Osteocyte (in vitro differentiated cells): ENCODE results near the gene ADPRH. TPM values are rescaled to one million over a fixed set of nuclear protein-coding genes. Genes with fewer than 3 reads are reported as not detected.

Experiments used
- DNase-seq: peaks from one replicate; pipeline ENCODE4 v3.0.0; 2021; ENCODE audit warnings: mixed read lengths; ENCODE audit not compliant: unreplicated experiment; ENCODE audit errors: extremely low spot score
- H3K27ac Mint-ChIP-seq: one replicate; pipeline ENCODE4 v1.8.0; 2021; ENCODE audit warnings: mild to moderate bottlenecking, mixed read lengths; ENCODE audit not compliant: unreplicated experiment
- H3K27me3 Mint-ChIP-seq: one replicate; pipeline ENCODE4 v1.8.0; 2021; ENCODE audit warnings: mixed read lengths; ENCODE audit not compliant: unreplicated experiment
- H3K36me3 Mint-ChIP-seq: one replicate; pipeline ENCODE4 v1.8.0; 2021; ENCODE audit warnings: mixed read lengths; ENCODE audit not compliant: unreplicated experiment
- H3K4me1 Mint-ChIP-seq: one replicate; pipeline ENCODE4 v1.8.0; 2021; ENCODE audit warnings: mixed read lengths; ENCODE audit not compliant: unreplicated experiment
- H3K4me3 Mint-ChIP-seq: one replicate; pipeline ENCODE4 v1.8.0; 2021; ENCODE audit warnings: mild to moderate bottlenecking, moderate library complexity, mixed read lengths; ENCODE audit not compliant: unreplicated experiment
- H3K9me3 Mint-ChIP-seq: one replicate; pipeline ENCODE4 v1.8.0; 2021; ENCODE audit warnings: mixed read lengths; ENCODE audit not compliant: unreplicated experiment
- total RNA-seq: library from RNA; stranded (reverse); gene quantifications from 2 replicates; pipeline ENCODE4 v1.2.1, GENCODE V29; 2021
- TF ChIP-seq, protein P1 (sequence below): fragments of 200-600 bp; sonication (generic); IDR thresholded peaks from 2 replicates; pipeline ENCODE4 v1.5.0; 2021; ENCODE audit warnings: antibody characterized with exemption, mild to moderate bottlenecking, moderate library complexity

ADPRH gene
- total RNA-seq, 1 donor from 2014 or later: 1.9 TPM

DNA sequence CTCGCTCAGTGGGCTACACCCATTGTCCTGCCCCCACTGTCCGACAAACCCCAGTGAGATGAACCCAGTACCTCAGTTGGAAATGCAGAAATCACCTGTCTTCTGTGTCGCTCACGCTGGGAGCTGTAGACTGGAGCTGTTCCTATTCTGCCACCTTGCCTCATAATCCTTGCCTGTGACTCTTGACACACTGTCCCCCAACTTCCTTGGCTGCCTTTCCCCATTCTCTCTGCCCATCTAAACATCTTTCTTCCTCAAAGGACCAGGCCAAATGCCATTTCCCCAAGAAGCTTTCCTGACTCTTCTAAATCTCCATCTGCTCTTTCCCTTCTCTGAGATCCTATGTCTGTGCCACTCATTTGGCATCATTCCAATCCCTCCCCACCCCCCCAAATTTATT, 10.1 kb upstream of the ADPRH start:
- H3K4me1 Mint-ChIP-seq: peaks cover 2% of the 10 kb centered on the region
- no peak overlapping the region for H3K4me3 Mint-ChIP-seq

GRCh38 chr3:119570229-119570628, 9.1 kb upstream of the ADPRH start:
- no peak overlapping the region for H3K27ac Mint-ChIP-seq
- H3K9me3 Mint-ChIP-seq: no peaks in the 10 kb centered on the region
- no peak overlapping the region for H3K4me3 Mint-ChIP-seq
- peaks cover 24% of the 10 kb centered on the region for H3K27me3 Mint-ChIP-seq
- DNase-seq: no peak
- peaks cover 2% of the 10 kb centered on the region for H3K4me1 Mint-ChIP-seq
- TF ChIP-seq, protein P1, sequence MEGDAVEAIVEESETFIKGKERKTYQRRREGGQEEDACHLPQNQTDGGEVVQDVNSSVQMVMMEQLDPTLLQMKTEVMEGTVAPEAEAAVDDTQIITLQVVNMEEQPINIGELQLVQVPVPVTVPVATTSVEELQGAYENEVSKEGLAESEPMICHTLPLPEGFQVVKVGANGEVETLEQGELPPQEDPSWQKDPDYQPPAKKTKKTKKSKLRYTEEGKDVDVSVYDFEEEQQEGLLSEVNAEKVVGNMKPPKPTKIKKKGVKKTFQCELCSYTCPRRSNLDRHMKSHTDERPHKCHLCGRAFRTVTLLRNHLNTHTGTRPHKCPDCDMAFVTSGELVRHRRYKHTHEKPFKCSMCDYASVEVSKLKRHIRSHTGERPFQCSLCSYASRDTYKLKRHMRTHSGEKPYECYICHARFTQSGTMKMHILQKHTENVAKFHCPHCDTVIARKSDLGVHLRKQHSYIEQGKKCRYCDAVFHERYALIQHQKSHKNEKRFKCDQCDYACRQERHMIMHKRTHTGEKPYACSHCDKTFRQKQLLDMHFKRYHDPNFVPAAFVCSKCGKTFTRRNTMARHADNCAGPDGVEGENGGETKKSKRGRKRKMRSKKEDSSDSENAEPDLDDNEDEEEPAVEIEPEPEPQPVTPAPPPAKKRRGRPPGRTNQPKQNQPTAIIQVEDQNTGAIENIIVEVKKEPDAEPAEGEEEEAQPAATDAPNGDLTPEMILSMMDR: no peak
- H3K36me3 Mint-ChIP-seq: no peaks in the 10 kb centered on the region

More for the DNA sequence above, 10.1 kb upstream of the ADPRH start:
- Mint-ChIP-seq H3K27ac (no peak overlapping the region), H3K9me3 (no peaks in the 10 kb centered on the region), H3K27me3 (peaks cover 26% of the 10 kb centered on the region), H3K36me3 (no peaks in the 10 kb centered on the region)
- no peak for DNase-seq
- TF ChIP-seq, protein P1: no peak

DNA sequence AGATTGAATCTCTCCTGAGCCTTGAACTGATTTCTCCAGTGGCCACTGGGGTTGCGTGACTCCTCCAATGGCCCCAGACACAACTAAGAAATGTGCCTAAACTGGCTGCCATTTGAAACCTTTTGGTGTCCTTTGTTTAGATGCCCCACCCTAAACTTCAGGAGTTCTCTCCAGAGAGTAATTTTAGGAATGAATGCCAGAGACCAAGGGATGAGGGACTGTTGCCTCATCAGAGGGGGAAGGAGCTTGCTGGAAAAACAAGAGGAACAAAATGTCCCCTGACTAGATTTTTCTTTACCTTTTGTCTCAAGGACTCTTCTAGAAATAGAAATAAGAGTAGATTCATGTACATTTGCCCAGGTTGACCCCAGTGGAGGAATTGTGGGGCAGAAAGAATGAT, 8.1 kb upstream of the ADPRH start:
- TF ChIP-seq, protein P1: no peak
- no peaks in the 10 kb centered on the region for H3K9me3 Mint-ChIP-seq
- no peaks in the 10 kb centered on the region for H3K36me3 Mint-ChIP-seq
- H3K4me3 Mint-ChIP-seq: no peak overlapping the region
- no peak for DNase-seq
- H3K27ac Mint-ChIP-seq: no peak overlapping the region
- peaks cover 2% of the 10 kb centered on the region for H3K4me1 Mint-ChIP-seq
- H3K27me3 Mint-ChIP-seq: peaks cover 24% of the 10 kb centered on the region

- DNase-seq: no peak
- Mint-ChIP-seq H3K27me3 (peaks cover 19% of the 10 kb centered on the region), H3K36me3 (no peaks in the 10 kb centered on the region)
Observed at GRCh38 chr3:119571688-119572087, 7.6 kb upstream of the ADPRH start.

DNA sequence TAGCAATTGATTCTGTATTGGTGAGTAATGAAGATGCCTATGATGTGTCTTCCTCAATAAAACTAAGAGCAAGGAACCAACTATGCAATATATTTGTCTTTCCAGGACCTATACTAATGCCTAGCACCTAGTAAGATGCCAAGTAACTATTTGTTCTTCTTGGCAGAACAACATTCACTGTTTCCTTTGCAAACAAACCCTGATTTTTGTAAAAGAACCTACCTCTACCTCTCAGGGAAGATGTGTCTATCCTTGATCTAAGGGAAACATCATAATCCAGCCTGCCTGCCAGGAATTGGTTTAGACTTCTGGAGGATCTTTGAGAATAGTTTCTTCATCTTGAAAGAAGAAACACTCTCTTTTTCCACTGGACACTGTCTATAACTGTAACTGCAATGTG, 3.8 kb upstream of the ADPRH start:
- TF ChIP-seq, protein P1: no peak
- no peaks in the 10 kb centered on the region for H3K9me3 Mint-ChIP-seq
- no peak for DNase-seq
- H3K4me3 Mint-ChIP-seq: no peak overlapping the region
- H3K4me1 Mint-ChIP-seq: peaks cover 10% of the 10 kb centered on the region
- H3K27ac Mint-ChIP-seq: no peak overlapping the region
- H3K36me3 Mint-ChIP-seq: no peaks in the 10 kb centered on the region
- H3K27me3 Mint-ChIP-seq: no peaks in the 10 kb centered on the region

More at GRCh38 chr3:119571688-119572087, 7.6 kb upstream of the ADPRH start:
- H3K9me3 Mint-ChIP-seq: no peaks in the 10 kb centered on the region
- TF ChIP-seq, protein P1: no peak
- no peak overlapping the region for H3K27ac Mint-ChIP-seq
- H3K4me3 Mint-ChIP-seq: no peak overlapping the region
- peaks cover 2% of the 10 kb centered on the region for H3K4me1 Mint-ChIP-seq
